Breast epithelium (tissue), 3 donors: Measurements from ENCODE around the gene CCDC85C.

Experiments
- POLR2AphosphoS5 ChIP-seq, 3 donors: sonication (generic); formaldehyde crosslinking; IDR thresholded peaks; one replicate each; pipeline ENCODE4 v1.6.1; 2017; ENCODE audit warnings: antibody characterized with exemption in 3 of 3
- TF ChIP-seq, protein P1 (sequence below), 3 donors: fragments of 450-650 bp; IDR thresholded peaks; one replicate each; pipeline ENCODE4 v1.5.1; 2016 to 2017; ENCODE audit warnings: antibody characterized with exemption in 3 of 3, mild to moderate bottlenecking in 3 of 3, moderate library complexity in 3 of 3

DNA sequence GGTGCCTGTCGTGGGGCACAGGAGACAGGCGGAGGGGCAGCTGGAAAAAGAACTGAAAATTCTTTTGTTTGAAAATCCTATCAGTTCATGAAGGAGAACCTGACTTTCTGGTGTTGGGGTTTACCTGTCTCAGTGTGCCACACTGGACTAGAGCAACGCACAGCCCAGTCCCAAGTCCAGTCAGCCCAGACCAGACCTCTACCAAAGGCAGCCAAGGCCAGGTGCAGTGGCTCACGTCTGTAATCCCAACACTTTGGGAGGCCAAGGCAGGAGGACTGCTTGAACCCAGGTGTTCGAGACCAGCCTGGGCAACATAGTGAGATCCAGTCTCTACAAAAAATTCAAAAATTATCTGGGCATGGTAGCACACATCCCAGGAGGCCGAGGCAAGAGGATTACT is 4.6 kb downstream of the CCDC85C start:
- no peak for TF ChIP-seq POLR2AphosphoS5 (IDR thresholded peaks at IDR 0.05)
- TF ChIP-seq, protein P1, sequence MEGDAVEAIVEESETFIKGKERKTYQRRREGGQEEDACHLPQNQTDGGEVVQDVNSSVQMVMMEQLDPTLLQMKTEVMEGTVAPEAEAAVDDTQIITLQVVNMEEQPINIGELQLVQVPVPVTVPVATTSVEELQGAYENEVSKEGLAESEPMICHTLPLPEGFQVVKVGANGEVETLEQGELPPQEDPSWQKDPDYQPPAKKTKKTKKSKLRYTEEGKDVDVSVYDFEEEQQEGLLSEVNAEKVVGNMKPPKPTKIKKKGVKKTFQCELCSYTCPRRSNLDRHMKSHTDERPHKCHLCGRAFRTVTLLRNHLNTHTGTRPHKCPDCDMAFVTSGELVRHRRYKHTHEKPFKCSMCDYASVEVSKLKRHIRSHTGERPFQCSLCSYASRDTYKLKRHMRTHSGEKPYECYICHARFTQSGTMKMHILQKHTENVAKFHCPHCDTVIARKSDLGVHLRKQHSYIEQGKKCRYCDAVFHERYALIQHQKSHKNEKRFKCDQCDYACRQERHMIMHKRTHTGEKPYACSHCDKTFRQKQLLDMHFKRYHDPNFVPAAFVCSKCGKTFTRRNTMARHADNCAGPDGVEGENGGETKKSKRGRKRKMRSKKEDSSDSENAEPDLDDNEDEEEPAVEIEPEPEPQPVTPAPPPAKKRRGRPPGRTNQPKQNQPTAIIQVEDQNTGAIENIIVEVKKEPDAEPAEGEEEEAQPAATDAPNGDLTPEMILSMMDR (IDR thresholded peaks at IDR 0.05), result no peak
